HepG2 (cell line): Measurements from ENCODE around the gene PDP2. TPM values are rescaled to one million over a fixed set of nuclear protein-coding genes. Genes with fewer than 3 reads are reported as not detected.
A peak's percentile ranks its signal among the peaks of the same experiment; 100 is the strongest.

ENCODE experiments used
- BRD4 ChIP-seq: sonication (generic); formaldehyde crosslinking; IDR thresholded peaks from 2 replicates; pipeline ENCODE4 v1.4.0; 2020; ENCODE audit warnings: missing genetic modification reagents
- DNMT1 ChIP-seq: sonication (generic); formaldehyde crosslinking; IDR thresholded peaks from 2 replicates; pipeline ENCODE4 v1.5.1; 2020; ENCODE audit warnings: mild to moderate bottlenecking, missing genetic modification reagents
- DPF2 ChIP-seq: sonication (generic); formaldehyde crosslinking; IDR thresholded peaks from 2 replicates; pipeline ENCODE4 v1.4.0; 2020; ENCODE audit warnings: mild to moderate bottlenecking, low read depth, missing genetic modification reagents, borderline replicate concordance
- FOXJ3 ChIP-seq: sonication (generic); formaldehyde crosslinking; IDR thresholded peaks from 2 replicates; pipeline ENCODE4 v1.4.0; 2020; ENCODE audit warnings: missing genetic modification reagents, mild to moderate bottlenecking, borderline replicate concordance
- HES4 ChIP-seq: sonication (generic); formaldehyde crosslinking; IDR thresholded peaks from 2 replicates; pipeline ENCODE4 v1.9.0; 2021; ENCODE audit warnings: mild to moderate bottlenecking, missing genetic modification reagents, borderline replicate concordance
- HNF1A ChIP-seq, 2 experiments: sonication (generic) in 1 of 2; formaldehyde crosslinking in 1 of 2; IDR thresholded peaks; 2 replicates each; pipeline versions ENCODE4 v1.4.0 to v1.6.1; 2016 to 2020; ENCODE audit warnings: borderline replicate concordance in 1 of 2, low read depth in 1 of 2, mild to moderate bottlenecking in 1 of 2, missing genetic modification reagents in 1 of 2
- HOMEZ ChIP-seq: IDR thresholded peaks from 2 replicates; pipeline ENCODE4 v1.6.1; 2016; ENCODE audit warnings: low read depth
- MIER3 ChIP-seq: IDR thresholded peaks from 2 replicates; pipeline ENCODE4 v1.6.1; 2016; ENCODE audit warnings: missing compliant biosample characterization, borderline replicate concordance
- MYC ChIP-seq: sonication (generic); formaldehyde crosslinking; IDR thresholded peaks from 2 replicates; pipeline ENCODE4 v1.9.0; 2021; ENCODE audit warnings: missing genetic modification reagents, borderline replicate concordance
- PAF1 ChIP-seq: IDR thresholded peaks from 2 replicates; pipeline ENCODE4 v1.6.1; 2016; ENCODE audit warnings: missing genetic modification reagents, missing compliant biosample characterization
- SAFB2 ChIP-seq: sonication (generic); formaldehyde crosslinking; IDR thresholded peaks from 2 replicates; pipeline ENCODE4 v1.5.1; 2020; ENCODE audit warnings: missing genetic modification reagents, low read depth, mild to moderate bottlenecking, borderline replicate concordance
- SAP130 ChIP-seq: IDR thresholded peaks from 2 replicates; pipeline ENCODE4 v1.6.1; 2016; ENCODE audit warnings: low read depth
- TCF7L2 ChIP-seq: IDR thresholded peaks from 2 replicates; pipeline ENCODE4 v1.6.1; 2011; ENCODE audit warnings: mild to moderate bottlenecking, low read depth, low read length, moderate library complexity
- THAP8 ChIP-seq: sonication (generic); formaldehyde crosslinking; IDR thresholded peaks from 2 replicates; pipeline ENCODE4 v1.5.1; 2020; ENCODE audit warnings: missing genetic modification reagents, mild to moderate bottlenecking, borderline replicate concordance
- ZBTB3 ChIP-seq: sonication (generic); formaldehyde crosslinking; IDR thresholded peaks from 2 replicates; pipeline ENCODE4 v1.4.0; 2020; ENCODE audit warnings: low read depth, mild to moderate bottlenecking, moderate library complexity, missing genetic modification reagents, borderline replicate concordance
- ZFY ChIP-seq: sonication (generic); formaldehyde crosslinking; IDR thresholded peaks from 2 replicates; pipeline ENCODE4 v1.4.0; 2020; ENCODE audit warnings: missing genetic modification reagents
- ZNF224 ChIP-seq: sonication (generic); formaldehyde crosslinking; IDR thresholded peaks from 2 replicates; pipeline ENCODE4 v1.5.0; 2020; ENCODE audit warnings: mild to moderate bottlenecking, missing genetic modification reagents
- ZNF234 ChIP-seq: sonication (generic); formaldehyde crosslinking; conservative IDR thresholded peaks from 2 replicates; pipeline ENCODE4 v1.5.1; 2020; ENCODE audit warnings: mild to moderate bottlenecking, missing genetic modification reagents
- ZNF414 ChIP-seq: sonication (generic); formaldehyde crosslinking; IDR thresholded peaks from 2 replicates; pipeline ENCODE4 v1.5.0; 2020; ENCODE audit warnings: missing genetic modification reagents
- ZNF674 ChIP-seq: sonication (generic); formaldehyde crosslinking; IDR thresholded peaks from 2 replicates; pipeline ENCODE4 v1.5.0; 2020; ENCODE audit warnings: low read depth, mild to moderate bottlenecking, missing genetic modification reagents
- ZNF740 ChIP-seq: sonication (generic); formaldehyde crosslinking; IDR thresholded peaks from 2 replicates; pipeline ENCODE4 v1.4.0; 2020; ENCODE audit warnings: missing genetic modification reagents
- ZSCAN12 ChIP-seq: sonication (generic); formaldehyde crosslinking; IDR thresholded peaks from 2 replicates; pipeline ENCODE4 v1.9.0; 2021; ENCODE audit warnings: mild to moderate bottlenecking, missing genetic modification reagents
- polyA plus RNA-seq, 8 experiments: library from polyadenylated mRNA; depleted of rRNA in 3 of 8; stranded (reverse) in 7 of 8; unstranded in 1 of 8; fragments of >200 nt; fragmentation: Illumina TruSeq in 4 of 8; extraction: Trizol in 4 of 8; gene quantifications; 2 replicates each; pipeline versions ENCODE4 v1.2.1 to v1.2.3, GENCODE V29; 2011 to 2016; ENCODE audit warnings: low read depth in 4 of 8, missing spikeins in 1 of 8, mixed read lengths in 1 of 8; ENCODE audit not compliant: insufficient read depth in 1 of 8
- total RNA-seq, 5 experiments: library from RNA; depleted of rRNA; stranded (reverse); fragments of >200 nt; fragmentation: Illumina TruSeq; extraction: Trizol; gene quantifications; 2 replicates each; pipeline ENCODE4 v1.2.3, GENCODE V29; 2016; ENCODE audit warnings: low read depth in 1 of 5

Gene PDP2
- total and polyA plus RNA-seq, 2 of the 13 experiments (the other 11 are each of a cell fraction or from before 2014, with no cell fraction given) = 12.8 to 15.8 TPM

GRCh38 chr16:66934138-66934838, 54.0 kb downstream of the PDP2 start, which contains the start of gene CIAO2B (continued):
- peak; percentile 80; the same call in 1 of the 2 replicates for TF ChIP-seq DNMT1 (CRISPR knock-in tag)
- TF ChIP-seq ZFY (CRISPR knock-in tag) = peak; percentile 99
- no peak for TF ChIP-seq ZNF674 (CRISPR knock-in tag)
- TF ChIP-seq TCF7L2 = no peak
- TF ChIP-seq ZNF224 (CRISPR knock-in tag) = peak; percentile 72
- TF ChIP-seq THAP8 (CRISPR knock-in tag) = peak; percentile 77; the same call in 1 of the 2 replicates
- peak; percentile 66 for TF ChIP-seq FOXJ3
- no peak for TF ChIP-seq HOMEZ (CRISPR knock-in tag)
- no peak for TF ChIP-seq PAF1 (CRISPR knock-in tag)
- peak; percentile 70; the same call in 1 of the 2 replicates for TF ChIP-seq ZNF414
- peak; percentile 81; the same call in 1 of the 2 replicates for TF ChIP-seq ZSCAN12
- 0 out of 2 replicates have a peak, but pooled peaks have one; percentile 21 for TF ChIP-seq ZBTB3 (CRISPR knock-in tag)
- TF ChIP-seq BRD4 = peak; percentile 97; the same call in 1 of the 2 replicates
- TF ChIP-seq SAP130 (CRISPR knock-in tag) = peak; percentile 100
- TF ChIP-seq MYC (CRISPR knock-in tag) = peak; percentile 96
- peak; percentile 94 for TF ChIP-seq ZNF740 (CRISPR knock-in tag)
- TF ChIP-seq DPF2 = no peak
- TF ChIP-seq MIER3 (CRISPR knock-in tag) = peak; percentile 78; the same call in 1 of the 2 replicates
- TF ChIP-seq HES4 = peak; percentile 95
- TF ChIP-seq HNF1A (IDR thresholded peaks at IDR 0.05; ENCODE audit: low read depth) = no peak
- TF ChIP-seq HNF1A (CRISPR knock-in tag; IDR thresholded peaks at IDR 0.05; ENCODE audit: borderline replicate concordance) = peak; percentile 80; the same call in 1 of the 2 replicates
- peak; percentile 81; the same call in 1 of the 2 replicates for TF ChIP-seq SAFB2
- TF ChIP-seq ZNF234 = no peak
